SK-N-MC (cell line): ENCODE measurements around the gene MYL10.

Experiments
- EZH2 ChIP-seq: fragments of 200-600 bp; sonication (generic); IDR thresholded peaks from one replicate; pipeline ENCODE4 v1.6.1; 2017; ENCODE audit warnings: antibody characterized with exemption
- FOXP2 ChIP-seq: optimal IDR thresholded peaks from 2 replicates; pipeline ENCODE3; 2011; ENCODE audit warnings: mild to moderate bottlenecking, moderate library complexity; ENCODE audit not compliant: insufficient read depth; ENCODE audit errors: extremely low read length, control extremely low read depth
- POLR2AphosphoS5 ChIP-seq: IDR thresholded peaks from 2 replicates; pipeline ENCODE4 v1.6.1; 2012; ENCODE audit warnings: mild to moderate bottlenecking, low read depth, low read length, borderline replicate concordance

GRCh38 chr7:101671371-101672356 is 42.6 kb upstream of the MYL10 start:
- TF ChIP-seq POLR2AphosphoS5: no peak
- no peak for TF ChIP-seq EZH2
- no peak for TF ChIP-seq FOXP2
